ENCODE data around the gene CTXND1. TPM values are rescaled to one million over a fixed set of nuclear protein-coding genes. Genes with fewer than 3 reads are reported as not detected.

Gene CTXND1
- total RNA-seq, 1 donor from 2014 or later, result 1.1 TPM

- no peak overlapping the region for H3K4me3 Mint-ChIP-seq
- H3K4me1 Mint-ChIP-seq (ENCODE audit: unreplicated experiment), result no peaks in the 10 kb centered on the region
- H3K9me3 Mint-ChIP-seq, result peaks cover 6% of the 10 kb centered on the region
- TF ChIP-seq CTCF (conservative IDR thresholded peaks at IDR 0.05), result no peak
- DNase-seq (ENCODE audit: extremely low spot score, unreplicated experiment), result no peak
- no peak overlapping the region for H3K27ac Mint-ChIP-seq
- no peaks in the 10 kb centered on the region for H3K36me3 Mint-ChIP-seq
- H3K27me3 Mint-ChIP-seq, result peaks cover 8% of the 10 kb centered on the region
Measured at GRCh38 chr15:80194186-80194585, 57.8 kb downstream of the CTXND1 start.

GRCh38 chr15:80191897-80192595 lies 60.0 kb downstream of the CTXND1 start:
- Mint-ChIP-seq H3K4me3 (no peak overlapping the region), H3K9me3 (peaks cover 6% of the 10 kb centered on the region), H3K27me3 (no peaks in the 10 kb centered on the region), H3K27ac (no peak overlapping the region), H3K4me1 (ENCODE audit: unreplicated experiment) (no peaks in the 10 kb centered on the region), H3K36me3 (peaks cover 8% of the 10 kb centered on the region)
- TF ChIP-seq CTCF (conservative IDR thresholded peaks at IDR 0.05), result no peak
- no peak for DNase-seq (ENCODE audit: extremely low spot score, unreplicated experiment)

GRCh38 chr15:80191198-80191597 lies 60.8 kb downstream of the CTXND1 start:
- H3K36me3 Mint-ChIP-seq, result peaks cover 9% of the 10 kb centered on the region
- TF ChIP-seq CTCF (conservative IDR thresholded peaks at IDR 0.05), result no peak
- no peaks in the 10 kb centered on the region for H3K27me3 Mint-ChIP-seq
- no peak overlapping the region for H3K27ac Mint-ChIP-seq
- H3K4me1 Mint-ChIP-seq (ENCODE audit: unreplicated experiment), result no peaks in the 10 kb centered on the region
- DNase-seq (ENCODE audit: extremely low spot score, unreplicated experiment), result no peak
- peaks cover 6% of the 10 kb centered on the region for H3K9me3 Mint-ChIP-seq
- no peak overlapping the region for H3K4me3 Mint-ChIP-seq

GRCh38 chr15:80188251-80188650 lies 63.8 kb downstream of the CTXND1 start:
- Mint-ChIP-seq H3K4me3 (no peak overlapping the region), H3K4me1 (ENCODE audit: unreplicated experiment) (no peaks in the 10 kb centered on the region)
- no peak for DNase-seq (ENCODE audit: extremely low spot score, unreplicated experiment)

GRCh38 chr15:80186597-80186996 lies 65.4 kb downstream of the CTXND1 start:
- no peak for TF ChIP-seq CTCF (conservative IDR thresholded peaks at IDR 0.05)
- H3K27me3 Mint-ChIP-seq, result no peaks in the 10 kb centered on the region

More at GRCh38 chr15:80188251-80188650, 63.8 kb downstream of the CTXND1 start:
- no peaks in the 10 kb centered on the region for H3K9me3 Mint-ChIP-seq
- H3K27ac Mint-ChIP-seq, result no peak overlapping the region
- no peaks in the 10 kb centered on the region for H3K27me3 Mint-ChIP-seq
- peaks cover 21% of the 10 kb centered on the region for H3K36me3 Mint-ChIP-seq
- no peak for TF ChIP-seq CTCF (conservative IDR thresholded peaks at IDR 0.05)

More at GRCh38 chr15:80186597-80186996, 65.4 kb downstream of the CTXND1 start:
- no peak overlapping the region for H3K27ac Mint-ChIP-seq
- no peaks in the 10 kb centered on the region for H3K4me1 Mint-ChIP-seq (ENCODE audit: unreplicated experiment)
- no peaks in the 10 kb centered on the region for H3K9me3 Mint-ChIP-seq
- H3K36me3 Mint-ChIP-seq, result peaks cover 26% of the 10 kb centered on the region
- H3K4me3 Mint-ChIP-seq, result no peak overlapping the region
- no peak for DNase-seq (ENCODE audit: extremely low spot score, unreplicated experiment)

All from type B pancreatic cell (in vitro differentiated cells).